ENCODE data around the gene THSD4.

THSD4 gene

GRCh38 chr15:71455878-71456277 is 340.6 kb downstream of the THSD4 start:
- no peak for DNase-seq (ENCODE audit: low read depth)

- no peak for DNase-seq (ENCODE audit: low read depth)
Observed at GRCh38 chr15:71456362-71456761, 341.1 kb downstream of the THSD4 start.

- no peak for DNase-seq (ENCODE audit: low read depth)
Observed at GRCh38 chr15:71456811-71457210, 341.5 kb downstream of the THSD4 start.

- DNase-seq (ENCODE audit: low read depth), result no peak
Observed at GRCh38 chr15:71458089-71458660, 342.9 kb downstream of the THSD4 start.

GRCh38 chr15:71461748-71462147 is 346.5 kb downstream of the THSD4 start:
- no peak for DNase-seq (ENCODE audit: low read depth)

- no peak for DNase-seq (ENCODE audit: low read depth)
Observed at GRCh38 chr15:71462638-71463037, 347.4 kb downstream of the THSD4 start.

GRCh38 chr15:71463156-71463665 is 347.9 kb downstream of the THSD4 start:
- DNase-seq (ENCODE audit: low read depth), result no peak

GRCh38 chr15:71465131-71465955 is 350.1 kb downstream of the THSD4 start:
- DNase-seq (ENCODE audit: low read depth), result no peak

- DNase-seq (ENCODE audit: low read depth), result no peak
Observed at GRCh38 chr15:71468715-71469114, 353.4 kb downstream of the THSD4 start.

GRCh38 chr15:71469413-71469812 is 354.1 kb downstream of the THSD4 start:
- DNase-seq (ENCODE audit: low read depth), result no peak

GRCh38 chr15:71471347-71471746 is 356.1 kb downstream of the THSD4 start:
- DNase-seq (ENCODE audit: low read depth), result no peak

- no peak for DNase-seq (ENCODE audit: low read depth)
Observed at GRCh38 chr15:71472566-71472965, 357.3 kb downstream of the THSD4 start.

GRCh38 chr15:71473751-71474150 is 358.5 kb downstream of the THSD4 start:
- DNase-seq (ENCODE audit: low read depth), result no peak

- no peak for DNase-seq (ENCODE audit: low read depth)
Observed at GRCh38 chr15:71476823-71477222, 361.6 kb downstream of the THSD4 start.

GRCh38 chr15:71480556-71480955 is 365.3 kb downstream of the THSD4 start:
- no peak for DNase-seq (ENCODE audit: low read depth)

- DNase-seq (ENCODE audit: low read depth), result no peak
Observed at GRCh38 chr15:71484080-71484479, 368.8 kb downstream of the THSD4 start.

- no peak for DNase-seq (ENCODE audit: low read depth)
Observed at GRCh38 chr15:71485094-71485693, 369.9 kb downstream of the THSD4 start.

- DNase-seq (ENCODE audit: low read depth), result no peak
Observed at GRCh38 chr15:71489570-71489969, 374.3 kb downstream of the THSD4 start.

- DNase-seq (ENCODE audit: low read depth), result no peak
Observed at GRCh38 chr15:71493526-71493925, 378.3 kb downstream of the THSD4 start.

GRCh38 chr15:71494563-71495397 is 379.5 kb downstream of the THSD4 start:
- no peak for DNase-seq (ENCODE audit: low read depth)

- DNase-seq (ENCODE audit: low read depth), result no peak
Observed at GRCh38 chr15:71495398-71495780, 380.1 kb downstream of the THSD4 start.

- DNase-seq (ENCODE audit: low read depth), result no peak
Observed at GRCh38 chr15:71496336-71496955, 381.2 kb downstream of the THSD4 start.

All from CMK (cell line).